ENCODE data around the gene PPOX.

The PPOX gene

DNA sequence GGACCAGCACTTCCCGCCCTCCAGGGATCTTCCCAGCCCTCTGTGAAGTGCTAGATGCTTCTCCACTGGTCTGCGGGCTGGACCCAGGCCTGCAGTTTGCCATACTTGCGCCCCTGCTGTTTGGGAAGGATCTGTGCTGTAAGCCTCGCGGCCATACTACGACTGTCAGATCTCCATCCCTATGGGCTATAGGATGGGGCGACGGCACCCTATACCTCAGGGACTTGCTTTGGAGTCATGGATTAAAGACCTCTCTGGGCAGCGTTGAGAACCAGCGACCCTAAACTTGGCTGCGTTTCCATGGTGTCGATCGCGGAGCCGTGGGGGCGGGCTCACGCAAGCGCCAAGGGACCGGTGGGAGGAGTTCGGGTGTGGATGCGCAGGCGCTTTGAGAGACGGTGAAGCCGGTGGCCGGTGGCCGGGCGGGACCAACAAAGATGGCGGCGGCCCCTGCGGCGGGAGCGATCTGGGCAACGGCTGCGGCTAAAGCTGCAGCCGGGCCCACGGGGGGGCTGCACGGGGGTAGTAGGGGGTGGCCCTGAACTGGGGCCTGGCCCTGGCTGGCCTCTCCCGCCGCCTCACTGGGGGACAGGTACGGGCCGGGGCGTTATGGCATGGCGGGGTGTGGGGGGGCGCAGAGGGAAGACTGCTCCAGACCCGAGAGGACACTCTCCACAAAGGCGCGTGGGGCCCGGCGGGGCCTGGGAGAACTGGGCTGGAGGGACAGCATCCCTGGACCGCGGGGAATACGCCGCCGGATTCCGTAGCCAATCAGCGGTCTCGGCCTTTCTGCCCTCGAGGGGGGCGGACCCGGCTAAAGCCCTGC, 6.9 kb upstream of the PPOX start, which contains the start of gene USP21:
USP21 (plus strand) TSS at position 414 of the 826 bp plus-strand sequence. CDS start 1,141 bp downstream, outside the sequence.
- Histone ChIP-seq H3K27me3 (ENCODE audit: low read length) (no peaks in the 10 kb centered on the region), H3K9me3 (ENCODE audit: insufficient read depth, low read length) (no peaks in the 10 kb centered on the region), H3K4me3 (ENCODE audit: insufficient read depth, low read length, poor library complexity, severe bottlenecking) (peak within 1 kb of the TSS; percentile 87), H3F3A (ENCODE audit: insufficient read depth) (peaks cover 10% of the 10 kb centered on the region; the same call in 1 of the 2 replicates), H3K27ac (ENCODE audit: low read depth, low read length) (peak within 1 kb of the TSS; percentile 59), H3K9ac (ENCODE audit: low read length) (peak within 1 kb of the TSS; percentile 96), H2AFZ (ENCODE audit: low read depth, low read length, severe bottlenecking) (peak within 1 kb of the TSS; percentile 96), H3K79me2 (ENCODE audit: insufficient read depth, low read length) (peaks cover 8% of the 10 kb centered on the region), H3K36me3 (ENCODE audit: low read length) (no peaks in the 10 kb centered on the region), H3K4me2 (ENCODE audit: low read depth, low read length, poor library complexity, severe bottlenecking) (peak within 1 kb of the TSS; percentile 97), H3K9me2 (replicated peaks; ENCODE audit: insufficient read depth, low read length) (no peaks in the 10 kb centered on the region), H4K20me1 (ENCODE audit: low read depth, low read length) (no peaks in the 10 kb centered on the region)
- TF ChIP-seq CTCF (IDR thresholded peaks at IDR 0.05; ENCODE audit: insufficient read depth, low read length, poor library complexity, severe bottlenecking) (no peak), EZH2phosphoT487 (conservative IDR thresholded peaks at IDR 0.05; ENCODE audit: low read length) (no peak)

DNA sequence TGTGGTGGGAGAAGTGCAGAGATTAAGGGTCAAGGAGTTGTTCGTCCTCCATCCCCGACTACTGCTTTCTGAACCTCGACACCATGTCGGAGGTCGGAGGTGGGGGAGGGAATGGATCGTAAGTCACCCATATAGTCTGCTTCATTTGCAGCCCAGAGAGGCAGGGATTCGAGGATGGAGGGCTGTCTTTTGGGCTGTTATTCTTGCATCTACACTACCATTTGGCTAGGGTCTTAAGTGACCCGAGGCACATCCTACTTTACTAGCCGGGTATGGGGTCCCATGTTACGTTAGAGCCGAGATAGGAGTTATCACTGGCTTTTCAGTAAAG, 6.3 kb upstream of the PPOX start:
- TF ChIP-seq CTCF (IDR thresholded peaks at IDR 0.05; ENCODE audit: insufficient read depth, low read length, poor library complexity, severe bottlenecking) (no peak), EZH2phosphoT487 (conservative IDR thresholded peaks at IDR 0.05; ENCODE audit: low read length) (no peak)
- Histone ChIP-seq H2AFZ (ENCODE audit: low read depth, low read length, severe bottlenecking) (peak overlapping the region; percentile 96), H3K9ac (ENCODE audit: low read length) (peak overlapping the region; percentile 96)

DNA sequence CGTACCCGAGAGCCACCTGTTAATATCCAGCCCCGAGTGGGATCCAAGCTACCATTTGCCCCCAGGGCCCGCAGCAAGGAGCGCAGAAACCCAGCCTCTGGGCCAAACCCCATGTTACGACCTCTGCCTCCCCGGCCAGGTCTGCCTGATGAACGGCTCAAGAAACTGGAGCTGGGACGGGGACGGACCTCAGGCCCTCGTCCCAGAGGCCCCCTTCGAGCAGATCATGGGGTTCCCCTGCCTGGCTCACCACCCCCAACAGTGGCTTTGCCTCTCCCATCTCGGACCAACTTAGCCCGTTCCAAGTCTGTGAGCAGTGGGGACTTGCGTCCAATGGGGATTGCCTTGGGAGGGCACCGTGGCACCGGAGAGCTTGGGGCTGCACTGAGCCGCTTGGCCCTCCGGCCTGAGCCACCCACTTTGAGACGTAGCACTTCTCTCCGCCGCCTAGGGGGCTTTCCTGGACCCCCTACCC, 5.5 kb upstream of the PPOX start:
- no peaks in the 10 kb centered on the region for H4K20me1 ChIP-seq (ENCODE audit: low read depth, low read length)
- H3K27me3 ChIP-seq (ENCODE audit: low read length) = no peaks in the 10 kb centered on the region
- H3K27ac ChIP-seq (ENCODE audit: low read depth, low read length) = no peak overlapping the region
- peak overlapping the region; percentile 96; the same call in 1 of the 2 replicates for H3K9ac ChIP-seq (ENCODE audit: low read length)
- no peak for TF ChIP-seq CTCF (IDR thresholded peaks at IDR 0.05; ENCODE audit: insufficient read depth, low read length, poor library complexity, severe bottlenecking)
- TF ChIP-seq EZH2phosphoT487 (conservative IDR thresholded peaks at IDR 0.05; ENCODE audit: low read length) = no peak
- H3K4me2 ChIP-seq (ENCODE audit: low read depth, low read length, poor library complexity, severe bottlenecking) = no peak overlapping the region
- peaks cover 15% of the 10 kb centered on the region; the same call in 1 of the 2 replicates for H3F3A ChIP-seq (ENCODE audit: insufficient read depth)
- H2AFZ ChIP-seq (ENCODE audit: low read depth, low read length, severe bottlenecking) = no peak overlapping the region
- H3K4me3 ChIP-seq (ENCODE audit: insufficient read depth, low read length, poor library complexity, severe bottlenecking) = no peak overlapping the region
- peaks cover 6% of the 10 kb centered on the region; the same call in 1 of the 2 replicates for H3K79me2 ChIP-seq (ENCODE audit: insufficient read depth, low read length)
- H3K9me2 ChIP-seq (replicated peaks; ENCODE audit: insufficient read depth, low read length) = no peaks in the 10 kb centered on the region
- H3K9me3 ChIP-seq (ENCODE audit: insufficient read depth, low read length) = no peaks in the 10 kb centered on the region
- no peaks in the 10 kb centered on the region for H3K36me3 ChIP-seq (ENCODE audit: low read length)

More for the DNA sequence above, 6.3 kb upstream of the PPOX start:
- no peaks in the 10 kb centered on the region for H4K20me1 ChIP-seq (ENCODE audit: low read depth, low read length)
- H3F3A ChIP-seq (ENCODE audit: insufficient read depth) = peaks cover 10% of the 10 kb centered on the region; the same call in 1 of the 2 replicates
- H3K27ac ChIP-seq (ENCODE audit: low read depth, low read length) = peak overlapping the region; percentile 59
- H3K4me2 ChIP-seq (ENCODE audit: low read depth, low read length, poor library complexity, severe bottlenecking) = peak overlapping the region; percentile 97
- H3K79me2 ChIP-seq (ENCODE audit: insufficient read depth, low read length) = peaks cover 6% of the 10 kb centered on the region; the same call in 1 of the 2 replicates
- H3K36me3 ChIP-seq (ENCODE audit: low read length) = no peaks in the 10 kb centered on the region
- H3K9me3 ChIP-seq (ENCODE audit: insufficient read depth, low read length) = no peaks in the 10 kb centered on the region
- peak overlapping the region; percentile 87 for H3K4me3 ChIP-seq (ENCODE audit: insufficient read depth, low read length, poor library complexity, severe bottlenecking)
- no peaks in the 10 kb centered on the region for H3K9me2 ChIP-seq (replicated peaks; ENCODE audit: insufficient read depth, low read length)
- H3K27me3 ChIP-seq (ENCODE audit: low read length) = no peaks in the 10 kb centered on the region
